ENCODE data around the gene NPB. TPM values are rescaled to one million over a fixed set of nuclear protein-coding genes. Genes with fewer than 3 reads are reported as not detected.

The NPB gene
- polyA plus RNA-seq, 3 donors, result 0.08 to 0.16 TPM; not detected in 1

DNA sequence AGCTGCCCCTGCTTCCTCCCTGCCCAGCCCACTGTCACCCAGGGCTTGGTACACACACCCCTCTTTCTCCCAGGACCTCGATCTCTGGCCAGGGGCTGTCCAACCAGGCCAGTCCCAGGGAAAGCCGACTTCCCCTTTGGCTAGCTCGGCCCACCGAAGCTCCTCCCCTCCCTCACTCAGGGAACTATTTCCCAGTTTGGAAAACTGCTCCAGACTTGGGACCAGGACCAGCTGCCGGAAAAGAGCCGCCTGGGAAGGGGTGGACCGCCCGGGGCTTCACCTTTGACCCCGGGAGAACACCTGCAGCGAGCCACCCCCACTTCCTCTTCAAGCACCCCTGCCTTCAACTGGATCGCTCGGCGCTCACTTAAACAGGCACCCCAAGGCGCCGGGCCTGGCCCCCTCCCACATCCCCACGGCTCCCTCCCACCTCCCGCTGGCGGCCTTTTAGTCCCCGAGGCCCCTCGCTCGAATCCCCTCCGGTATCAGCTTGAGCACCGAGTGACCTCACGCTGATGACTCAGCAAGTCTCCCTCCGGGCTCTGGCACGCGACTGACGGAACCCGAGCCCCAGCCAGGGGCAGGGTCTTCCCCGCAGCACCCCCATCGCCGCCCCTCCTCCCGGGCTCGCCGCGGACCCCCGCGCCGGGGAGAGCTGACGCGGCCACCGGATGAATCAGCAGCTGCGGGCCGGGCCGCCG is 24.6 kb downstream of the NPB start:
- Histone ChIP-seq H3K4me3 (replicated peaks in 1 of 3; ENCODE audit: low read depth in 2 of 3, low read length in 3 of 3) (peak overlapping the region; percentile 70 to 81 (median 74)), H3K79me2 (ENCODE audit: insufficient read depth, low read length) (peaks cover 56% of the 10 kb centered on the region), H4K20me1 (ENCODE audit: insufficient read depth, low read length) (peaks cover 48% of the 10 kb centered on the region), H2AFZ (ENCODE audit: insufficient read depth, low read depth, low read length, poor library complexity, severe bottlenecking) (no peak overlapping the region), H3K4me1 (ENCODE audit: control insufficient read depth in 1 of 2, insufficient read depth in 2 of 2, low read length in 2 of 2) (peaks cover 60 to 67% of the 10 kb centered on the region in 2 donors), H3K27me3 (ENCODE audit: control insufficient read depth in 2 of 2, insufficient read depth in 2 of 2, low read length in 2 of 2) (peaks cover 9 to 35% of the 10 kb centered on the region in 2 donors), H3K9me3 (replicated peaks in 1 of 2; ENCODE audit: control insufficient read depth in 1 of 2, insufficient read depth in 1 of 2, low read length in 2 of 2) (no peaks in the 10 kb centered on the region), H3K4me2 (replicated peaks; ENCODE audit: extremely low read depth, low read length, poor library complexity, severe bottlenecking) (peak overlapping the region; percentile 90), H3K36me3 (replicated peaks in 1 of 2; ENCODE audit: control insufficient read depth in 1 of 2, insufficient read depth in 2 of 2, low read length in 2 of 2) (peaks cover 3 to 4% of the 10 kb centered on the region in 2 donors), H3K27ac (ENCODE audit: low read depth in 1 of 2, low read length in 2 of 2) (peak overlapping the region; percentile 95 to 99), H3K9ac (ENCODE audit: insufficient read depth, low read length, poor library complexity, severe bottlenecking) (peak overlapping the region; percentile 99)
- Mint-ChIP-seq H3K27me3 (ENCODE audit: low read depth in 3 of 3) (peaks cover 25 to 37% (median 28%) of the 10 kb centered on the region in 3 donors), H3K27ac (peak overlapping the region; percentile 97 to 98 (median 98)), H3K4me1 (peaks cover 55% of the 10 kb centered on the region), H3K36me3 (peaks cover 8 to 11% of the 10 kb centered on the region in 2 donors), H3K4me3 (peak overlapping the region; percentile 91 to 93), H3K9me3 (peaks cover 0 to 3% (median 0%) of the 10 kb centered on the region in 7 donors)
- TF ChIP-seq, protein P1, sequence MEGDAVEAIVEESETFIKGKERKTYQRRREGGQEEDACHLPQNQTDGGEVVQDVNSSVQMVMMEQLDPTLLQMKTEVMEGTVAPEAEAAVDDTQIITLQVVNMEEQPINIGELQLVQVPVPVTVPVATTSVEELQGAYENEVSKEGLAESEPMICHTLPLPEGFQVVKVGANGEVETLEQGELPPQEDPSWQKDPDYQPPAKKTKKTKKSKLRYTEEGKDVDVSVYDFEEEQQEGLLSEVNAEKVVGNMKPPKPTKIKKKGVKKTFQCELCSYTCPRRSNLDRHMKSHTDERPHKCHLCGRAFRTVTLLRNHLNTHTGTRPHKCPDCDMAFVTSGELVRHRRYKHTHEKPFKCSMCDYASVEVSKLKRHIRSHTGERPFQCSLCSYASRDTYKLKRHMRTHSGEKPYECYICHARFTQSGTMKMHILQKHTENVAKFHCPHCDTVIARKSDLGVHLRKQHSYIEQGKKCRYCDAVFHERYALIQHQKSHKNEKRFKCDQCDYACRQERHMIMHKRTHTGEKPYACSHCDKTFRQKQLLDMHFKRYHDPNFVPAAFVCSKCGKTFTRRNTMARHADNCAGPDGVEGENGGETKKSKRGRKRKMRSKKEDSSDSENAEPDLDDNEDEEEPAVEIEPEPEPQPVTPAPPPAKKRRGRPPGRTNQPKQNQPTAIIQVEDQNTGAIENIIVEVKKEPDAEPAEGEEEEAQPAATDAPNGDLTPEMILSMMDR (IDR thresholded peaks at IDR 0.05), result no peak
- peak; percentile 88 to 96 (median 89) for DNase-seq
- WGBS (ENCODE audit: insufficient coverage), result 0% methylated on average over 40 of the region's 46 CpGs
- intact Hi-C loops (cut with micrococcal nuclease), result loop anchor here in 1 of 2 donors (5.0 kb wide), 2 partner anchors 51 to 54 kb away; partner anchors contain the start of genes ARHGDIA and ASPSCR1

DNA sequence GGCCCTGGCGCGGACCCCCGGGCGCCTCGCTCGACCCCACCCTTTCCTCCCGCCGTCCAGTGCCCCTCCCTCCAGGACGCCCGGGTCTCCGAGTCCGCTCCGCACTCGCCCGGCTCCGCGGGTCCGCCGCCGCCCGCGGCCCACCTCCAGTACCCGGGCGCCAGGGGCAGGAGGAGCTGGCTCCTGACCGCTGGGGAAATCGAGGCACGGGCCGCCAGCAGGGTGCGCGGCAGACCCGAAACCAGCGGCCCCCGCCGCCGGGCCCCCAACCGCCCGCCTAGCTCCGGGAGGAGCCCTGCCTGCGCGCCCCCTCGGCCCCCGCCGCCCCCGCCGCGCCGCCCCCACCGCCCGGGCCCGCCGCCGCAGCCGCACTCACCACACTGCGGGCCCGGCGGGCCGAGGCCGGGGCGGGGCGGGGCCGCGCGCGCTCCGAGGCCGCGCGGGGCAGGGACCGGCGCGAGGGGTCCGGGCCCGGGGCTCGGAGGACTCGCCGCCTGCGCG is 25.2 kb downstream of the NPB start:
- Histone ChIP-seq H3K4me1 (ENCODE audit: control insufficient read depth in 1 of 2, insufficient read depth in 2 of 2, low read length in 2 of 2) (peaks cover 54 to 61% of the 10 kb centered on the region in 2 donors), H3K36me3 (replicated peaks in 1 of 2; ENCODE audit: control insufficient read depth in 1 of 2, insufficient read depth in 2 of 2, low read length in 2 of 2) (peaks cover 2% of the 10 kb centered on the region in 2 donors), H3K27ac (ENCODE audit: low read depth in 1 of 2, low read length in 2 of 2) (peak overlapping the region; percentile 95 to 99), H3K9me3 (replicated peaks in 1 of 2; ENCODE audit: control insufficient read depth in 1 of 2, insufficient read depth in 1 of 2, low read length in 2 of 2) (no peaks in the 10 kb centered on the region), H3K79me2 (ENCODE audit: insufficient read depth, low read length) (peaks cover 50% of the 10 kb centered on the region), H3K9ac (ENCODE audit: insufficient read depth, low read length, poor library complexity, severe bottlenecking) (peak overlapping the region; percentile 99), H2AFZ (ENCODE audit: insufficient read depth, low read depth, low read length, poor library complexity, severe bottlenecking) (no peak overlapping the region), H3K27me3 (ENCODE audit: control insufficient read depth in 2 of 2, insufficient read depth in 2 of 2, low read length in 2 of 2) (peaks cover 9 to 39% of the 10 kb centered on the region in 2 donors), H4K20me1 (ENCODE audit: insufficient read depth, low read length) (peaks cover 42% of the 10 kb centered on the region), H3K4me3 (replicated peaks in 1 of 3; ENCODE audit: low read depth in 2 of 3, low read length in 3 of 3) (peak overlapping the region; percentile 70 to 81 (median 74)), H3K4me2 (replicated peaks; ENCODE audit: extremely low read depth, low read length, poor library complexity, severe bottlenecking) (peak overlapping the region; percentile 90)
- H3K4me3 Mint-ChIP-seq, result no peak overlapping the region
- DNase-seq, result no peak
- intact Hi-C loops (cut with micrococcal nuclease), result loop anchor here in 1 of 2 donors (5.0 kb wide), 2 partner anchors 50 to 55 kb away; partner anchors contain the start of genes ARHGDIA and ASPSCR1
- peaks cover 0 to 5% (median 0%) of the 10 kb centered on the region in 7 donors for H3K9me3 Mint-ChIP-seq
- H3K27ac Mint-ChIP-seq, result peak overlapping the region in 1 of 7 donors; percentile 97
- TF ChIP-seq, protein P1 (IDR thresholded peaks at IDR 0.05), result no peak
- H3K27me3 Mint-ChIP-seq (ENCODE audit: low read depth in 3 of 3), result peaks cover 30 to 42% (median 31%) of the 10 kb centered on the region in 3 donors
- peaks cover 5 to 6% of the 10 kb centered on the region in 2 donors for H3K36me3 Mint-ChIP-seq
- WGBS (ENCODE audit: insufficient coverage), result under 1% methylated on average over 76 of the region's 78 CpGs
- H3K4me1 Mint-ChIP-seq, result peaks cover 52% of the 10 kb centered on the region

All from CD14-positive monocyte (primary cell).